Liver (tissue), 9 donors: ENCODE data around the gene IPP. TPM values are rescaled to one million over a fixed set of nuclear protein-coding genes. Genes with fewer than 3 reads are reported as not detected.

ENCODE experiments used
- DNase-seq: peaks from one replicate; pipeline ENCODE4 v3.0.0-alpha.2; 2017; ENCODE audit warnings: low spot score
- H3K27ac ChIP-seq, 2 donors: one replicate each; pipeline ENCODE4 v1.7.0; 2013; ENCODE audit warnings: inconsistent platforms in 2 of 2, low read length in 2 of 2, control low read depth in 1 of 2, low read depth in 1 of 2, mild to moderate bottlenecking in 1 of 2
- H3K27me3 ChIP-seq, 4 donors: one replicate each; pipeline versions ENCODE4 v1.6.1 to v1.7.0; 2013; ENCODE audit warnings: low read length in 3 of 4, inconsistent platforms in 1 of 4, mild to moderate bottlenecking in 1 of 4, moderate library complexity in 1 of 4; ENCODE audit not compliant: control insufficient read depth in 4 of 4, insufficient read depth in 4 of 4
- H3K36me3 ChIP-seq, 4 donors: one replicate each; pipeline versions ENCODE4 v1.6.1 to v1.7.0; 2013; ENCODE audit warnings: low read length in 3 of 4, mild to moderate bottlenecking in 3 of 4, low read depth in 1 of 4, moderate library complexity in 1 of 4; ENCODE audit not compliant: control insufficient read depth in 4 of 4, insufficient read depth in 3 of 4
- H3K4me1 ChIP-seq, 4 donors: one replicate each; pipeline versions ENCODE4 v1.6.1 to v1.7.0; 2013; ENCODE audit warnings: low read length in 3 of 4, mild to moderate bottlenecking in 3 of 4, moderate library complexity in 1 of 4; ENCODE audit not compliant: control insufficient read depth in 4 of 4, insufficient read depth in 4 of 4
- H3K4me3 ChIP-seq, 3 donors: one replicate each; pipeline versions ENCODE4 v1.6.1 to v1.7.0; 2013; ENCODE audit warnings: low read length in 3 of 3, control low read depth in 1 of 3, low read depth in 1 of 3, mild to moderate bottlenecking in 1 of 3
- H3K9ac ChIP-seq, 2 donors: one replicate each; pipeline ENCODE4 v1.7.0; 2013; ENCODE audit warnings: low read length in 2 of 2, mild to moderate bottlenecking in 2 of 2, moderate library complexity in 2 of 2, control low read depth in 1 of 2, low read depth in 1 of 2
- H3K9me3 ChIP-seq, 4 donors: one replicate each; pipeline versions ENCODE4 v1.6.1 to v1.7.0; 2013; ENCODE audit warnings: low read length in 3 of 4; ENCODE audit not compliant: control insufficient read depth in 4 of 4
- CTCF ChIP-seq: fragments of 150-350 bp; IDR thresholded peaks from 2 replicates; pipeline ENCODE4 v1.5.1; 2017; ENCODE audit warnings: improper control_type of control experiment, low read depth, low read length; ENCODE audit not compliant: missing input control
- EGR1 ChIP-seq, 2 donors: IDR thresholded peaks; 2 replicates each; pipeline ENCODE4 v1.6.1; 2016 to 2018; ENCODE audit warnings: antibody characterized with exemption in 2 of 2, low read depth in 2 of 2
- FOXA1 ChIP-seq: IDR thresholded peaks from 2 replicates; pipeline ENCODE4 v1.6.1; 2016; ENCODE audit warnings: antibody characterized with exemption
- FOXA2 ChIP-seq: IDR thresholded peaks from 2 replicates; pipeline ENCODE4 v1.6.1; 2016; ENCODE audit warnings: antibody characterized with exemption
- GABPA ChIP-seq, 2 donors: IDR thresholded peaks in 1 of 2; conservative IDR thresholded peaks in 1 of 2; 2 replicates each; pipeline ENCODE4 v1.6.1; 2016; ENCODE audit warnings: antibody characterized with exemption in 2 of 2, mild to moderate bottlenecking in 1 of 2, moderate library complexity in 1 of 2
- HNF4A ChIP-seq, 2 donors: conservative IDR thresholded peaks; 2 replicates each; pipeline ENCODE4 v1.6.1; 2016; ENCODE audit warnings: antibody characterized with exemption in 2 of 2, mild to moderate bottlenecking in 2 of 2
- HNF4G ChIP-seq: IDR thresholded peaks from 2 replicates; pipeline ENCODE4 v1.6.1; 2016; ENCODE audit warnings: antibody characterized with exemption
- MAX ChIP-seq: IDR thresholded peaks from 2 replicates; pipeline ENCODE4 v1.6.1; 2016; ENCODE audit warnings: antibody characterized with exemption
- NR2F2 ChIP-seq: IDR thresholded peaks from 2 replicates; pipeline ENCODE4 v1.6.1; 2016; ENCODE audit warnings: antibody characterized with exemption
- RAD21 ChIP-seq, 2 donors: IDR thresholded peaks; 2 replicates each; pipeline ENCODE4 v1.6.1; 2016; ENCODE audit warnings: antibody characterized with exemption in 2 of 2, mild to moderate bottlenecking in 2 of 2
- REST ChIP-seq: IDR thresholded peaks from 2 replicates; pipeline ENCODE4 v1.6.1; 2016; ENCODE audit warnings: antibody characterized with exemption, mild to moderate bottlenecking
- RXRA ChIP-seq, 2 donors: IDR thresholded peaks; 2 replicates each; pipeline ENCODE4 v1.6.1; 2017 to 2018; ENCODE audit warnings: antibody characterized with exemption in 2 of 2, mild to moderate bottlenecking in 1 of 2
- SP1 ChIP-seq: IDR thresholded peaks from 2 replicates; pipeline ENCODE4 v1.6.1; 2018; ENCODE audit warnings: antibody characterized with exemption, mild to moderate bottlenecking
- TAF1 ChIP-seq: conservative IDR thresholded peaks from 2 replicates; pipeline ENCODE4 v1.6.1; 2016; ENCODE audit warnings: antibody characterized with exemption, mild to moderate bottlenecking
- YY1 ChIP-seq: IDR thresholded peaks from 2 replicates; pipeline ENCODE4 v1.6.1; 2016; ENCODE audit warnings: antibody characterized with exemption, mild to moderate bottlenecking
- ZBTB33 ChIP-seq: IDR thresholded peaks from 2 replicates; pipeline ENCODE4 v1.6.1; 2016; ENCODE audit warnings: antibody characterized with exemption
- WGBS: extraction: QIAGEN DNeasy Blood & Tissue Kit; methylation state at CpG from one replicate; pipeline ENCODE4 v1.1.7; 2013; 5-methylcytosine and 5-hydroxymethylcytosine counted together
- polyA plus RNA-seq, 2 donors: library from polyadenylated mRNA; stranded (reverse) in 1 of 2; unstranded in 1 of 2; fragments of 200-250 nt in 1 of 2; fragments of >200 nt in 1 of 2; fragmentation: Nextera tagmentation in 1 of 2; extraction: Ambion mirVana in 1 of 2; gene quantifications; one replicate each; pipeline versions ENCODE4 v1.2.1 to v1.2.3, GENCODE V29; 2013 to 2015
- total RNA-seq, 2 donors: library from RNA; depleted of rRNA; stranded (reverse); fragments of >200 nt; gene quantifications; one replicate each; pipeline ENCODE4 v1.2.3, GENCODE V29; 2014
- donor health status: healthy.
- donor health status: healthy.
- donor health status: healthy.
- donor health status: healthy.
- donor health status: healthy.

The IPP gene
- total and polyA plus RNA-seq, 4 donors: 2.7 to 6.7 (median 5.5) TPM

GRCh38 chr1:45667321-45668111 lies 82.9 kb downstream of the IPP start:
- no peak overlapping the region for H3K4me3 ChIP-seq
- no peaks in the 10 kb centered on the region for H3K27me3 ChIP-seq
- no peaks in the 10 kb centered on the region for H3K36me3 ChIP-seq
- no peak overlapping the region for H3K27ac ChIP-seq
- no peaks in the 10 kb centered on the region for H3K9me3 ChIP-seq
- no peak for DNase-seq
- H3K4me1 ChIP-seq: peaks cover 9 to 32% (median 17%) of the 10 kb centered on the region in 4 donors
- no peak overlapping the region for H3K9ac ChIP-seq
- WGBS: 86% methylated on average over 8 of the region's 8 CpGs
- TF ChIP-seq RAD21 (IDR thresholded peaks at IDR 0.05) (no peak), ZBTB33 (no peak), HNF4A (conservative IDR thresholded peaks at IDR 0.05) (no peak), RXRA (IDR thresholded peaks at IDR 0.05) (no peak), REST (no peak), FOXA2 (no peak), NR2F2 (no peak), CTCF (no peak), SP1 (no peak), HNF4G (no peak), MAX (no peak), GABPA (IDR thresholded peaks at IDR 0.05 in 1 of 2, conservative IDR thresholded peaks at IDR 0.05 in 1 of 2) (no peak), FOXA1 (no peak), TAF1 (no peak)

- Histone ChIP-seq H3K9ac (no peak overlapping the region), H3K9me3 (no peaks in the 10 kb centered on the region), H3K4me1 (peaks cover 9 to 33% (median 17%) of the 10 kb centered on the region in 4 donors), H3K4me3 (no peak overlapping the region), H3K27me3 (no peaks in the 10 kb centered on the region), H3K36me3 (no peaks in the 10 kb centered on the region), H3K27ac (no peak overlapping the region)
- WGBS: 90% methylated on average over 2 of the region's 2 CpGs
- no peak for DNase-seq
- TF ChIP-seq FOXA2: no peak
- TF ChIP-seq SP1: no peak
- TF ChIP-seq HNF4G: no peak
- TF ChIP-seq NR2F2: no peak
- no peak for TF ChIP-seq MAX
- TF ChIP-seq GABPA (IDR thresholded peaks at IDR 0.05 in 1 of 2, conservative IDR thresholded peaks at IDR 0.05 in 1 of 2): no peak
- TF ChIP-seq ZBTB33: no peak
- TF ChIP-seq TAF1: no peak
- TF ChIP-seq EGR1 (IDR thresholded peaks at IDR 0.05; ENCODE audit: low read depth in 2 of 2): no peak
- no peak for TF ChIP-seq REST
- no peak for TF ChIP-seq HNF4A (conservative IDR thresholded peaks at IDR 0.05)
- TF ChIP-seq FOXA1: no peak
- no peak for TF ChIP-seq YY1
- no peak for TF ChIP-seq RAD21 (IDR thresholded peaks at IDR 0.05)
These were observed 83.6 kb downstream of the IPP start for GRCh38 chr1:45666836-45667235.
